ENCODE data around the gene ZNF264.

DNA sequence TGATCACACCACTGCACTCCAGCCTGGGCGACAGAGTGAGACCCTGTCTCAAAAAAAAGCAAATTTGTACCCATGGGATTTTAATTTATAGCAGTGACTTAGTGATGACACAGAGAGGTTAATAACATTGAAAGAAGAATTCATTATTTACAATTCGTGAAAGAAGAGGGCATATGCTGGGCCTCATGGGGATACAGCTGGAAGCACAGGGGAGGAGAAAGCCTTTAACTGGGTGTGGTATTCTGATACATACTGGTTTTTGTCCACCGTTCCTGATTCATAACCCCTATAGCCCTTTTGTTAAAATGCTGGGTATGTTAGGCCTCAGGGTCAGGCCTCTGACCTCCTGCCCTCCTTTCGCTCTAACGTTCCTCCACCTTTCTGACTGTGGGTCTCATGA, 10.9 kb downstream of the ZNF264 start:
- TF ChIP-seq CTCF (IDR thresholded peaks at IDR 0.05; ENCODE audit: insufficient read depth, low read depth, low read length) (no peak), EZH2 (IDR thresholded peaks at IDR 0.05; ENCODE audit: insufficient read depth, low read length) (no peak)
